PC-3 (cell line): Measurements from ENCODE around the gene LUZP1.

ENCODE experiments used
- EZH2 ChIP-seq: fragments of 300-600 bp; sonication (generic); IDR thresholded peaks from one replicate; pipeline ENCODE4 v1.6.1; 2017; ENCODE audit warnings: antibody characterized with exemption, mild to moderate bottlenecking, low read length; ENCODE audit not compliant: unreplicated experiment
- TF ChIP-seq, protein P1 (sequence below): fragments of 300-600 bp; sonication (generic); conservative IDR thresholded peaks from 2 replicates; pipeline ENCODE4 v1.5.1; 2017; ENCODE audit warnings: antibody characterized with exemption, low read depth, mild to moderate bottlenecking, low read length

DNA sequence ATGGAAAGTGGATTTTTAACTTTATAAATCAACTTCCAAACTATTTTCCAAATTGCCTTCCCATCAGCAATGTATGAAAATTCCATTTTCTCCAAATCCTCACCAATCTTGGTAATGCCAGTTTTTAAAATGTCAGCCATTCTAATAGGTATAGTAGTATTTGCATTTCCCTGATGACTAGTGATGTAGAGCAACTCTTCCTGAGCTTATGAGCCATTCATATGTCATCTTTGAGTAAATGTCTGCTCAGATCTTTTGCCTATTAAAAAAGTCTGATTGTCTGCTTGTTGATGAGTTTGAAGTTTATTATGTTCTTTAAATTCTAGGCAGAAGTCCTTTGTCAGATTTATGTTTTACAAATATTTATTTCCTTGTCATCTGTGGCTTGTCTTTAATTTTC lies 94.6 kb downstream of the LUZP1 start:
- TF ChIP-seq, protein P1, sequence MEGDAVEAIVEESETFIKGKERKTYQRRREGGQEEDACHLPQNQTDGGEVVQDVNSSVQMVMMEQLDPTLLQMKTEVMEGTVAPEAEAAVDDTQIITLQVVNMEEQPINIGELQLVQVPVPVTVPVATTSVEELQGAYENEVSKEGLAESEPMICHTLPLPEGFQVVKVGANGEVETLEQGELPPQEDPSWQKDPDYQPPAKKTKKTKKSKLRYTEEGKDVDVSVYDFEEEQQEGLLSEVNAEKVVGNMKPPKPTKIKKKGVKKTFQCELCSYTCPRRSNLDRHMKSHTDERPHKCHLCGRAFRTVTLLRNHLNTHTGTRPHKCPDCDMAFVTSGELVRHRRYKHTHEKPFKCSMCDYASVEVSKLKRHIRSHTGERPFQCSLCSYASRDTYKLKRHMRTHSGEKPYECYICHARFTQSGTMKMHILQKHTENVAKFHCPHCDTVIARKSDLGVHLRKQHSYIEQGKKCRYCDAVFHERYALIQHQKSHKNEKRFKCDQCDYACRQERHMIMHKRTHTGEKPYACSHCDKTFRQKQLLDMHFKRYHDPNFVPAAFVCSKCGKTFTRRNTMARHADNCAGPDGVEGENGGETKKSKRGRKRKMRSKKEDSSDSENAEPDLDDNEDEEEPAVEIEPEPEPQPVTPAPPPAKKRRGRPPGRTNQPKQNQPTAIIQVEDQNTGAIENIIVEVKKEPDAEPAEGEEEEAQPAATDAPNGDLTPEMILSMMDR: no peak
- TF ChIP-seq EZH2: no peak
